Measurements from ENCODE around the gene FBXO11.

DNA sequence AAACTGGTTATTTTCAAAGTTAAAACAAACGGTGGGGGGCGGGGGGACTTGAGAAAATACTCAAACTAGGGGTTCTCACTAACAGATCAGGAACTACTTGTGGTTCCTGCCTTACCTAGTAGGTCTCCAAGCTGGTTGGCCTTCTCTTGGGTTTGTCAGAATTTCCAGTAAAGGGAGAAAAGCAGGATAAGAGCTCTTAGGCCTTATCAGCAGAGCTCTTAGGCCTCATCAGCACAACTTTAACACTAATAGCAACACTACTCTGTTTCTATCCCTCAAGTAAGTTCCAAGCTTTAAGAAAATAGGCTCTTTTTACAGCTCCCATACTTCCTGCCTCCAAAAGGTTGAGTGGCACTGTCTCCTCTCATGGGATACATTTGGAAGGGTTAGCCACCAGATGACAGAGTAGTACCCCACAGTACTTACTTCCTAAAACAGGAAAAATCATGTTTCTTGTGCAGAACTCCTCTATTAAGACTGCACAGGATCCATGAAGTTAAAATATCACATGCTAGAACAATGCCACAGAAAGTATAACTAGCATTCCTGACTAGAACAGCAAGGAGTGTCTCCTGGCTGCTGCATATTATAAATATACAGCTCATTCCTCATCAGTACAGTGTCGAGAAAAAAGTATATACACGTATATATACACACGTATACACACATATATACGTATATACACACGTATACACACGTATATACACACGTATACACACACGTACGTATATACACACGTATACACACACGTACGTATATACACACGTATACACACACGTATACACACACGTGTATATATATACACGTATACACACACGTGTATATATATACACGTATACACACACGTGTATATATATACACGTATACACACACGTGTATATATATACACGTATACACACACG is 6.1 kb downstream of the FBXO11 start:
- no peak for TF ChIP-seq CTCF (IDR thresholded peaks at IDR 0.05; ENCODE audit: low read depth, low read length, missing input control)
- TF ChIP-seq SP1 (IDR thresholded peaks at IDR 0.05): no peak
- TF ChIP-seq REST (IDR thresholded peaks at IDR 0.05): no peak
- no peak for TF ChIP-seq YY1 (IDR thresholded peaks at IDR 0.05)
- TF ChIP-seq, protein P1, sequence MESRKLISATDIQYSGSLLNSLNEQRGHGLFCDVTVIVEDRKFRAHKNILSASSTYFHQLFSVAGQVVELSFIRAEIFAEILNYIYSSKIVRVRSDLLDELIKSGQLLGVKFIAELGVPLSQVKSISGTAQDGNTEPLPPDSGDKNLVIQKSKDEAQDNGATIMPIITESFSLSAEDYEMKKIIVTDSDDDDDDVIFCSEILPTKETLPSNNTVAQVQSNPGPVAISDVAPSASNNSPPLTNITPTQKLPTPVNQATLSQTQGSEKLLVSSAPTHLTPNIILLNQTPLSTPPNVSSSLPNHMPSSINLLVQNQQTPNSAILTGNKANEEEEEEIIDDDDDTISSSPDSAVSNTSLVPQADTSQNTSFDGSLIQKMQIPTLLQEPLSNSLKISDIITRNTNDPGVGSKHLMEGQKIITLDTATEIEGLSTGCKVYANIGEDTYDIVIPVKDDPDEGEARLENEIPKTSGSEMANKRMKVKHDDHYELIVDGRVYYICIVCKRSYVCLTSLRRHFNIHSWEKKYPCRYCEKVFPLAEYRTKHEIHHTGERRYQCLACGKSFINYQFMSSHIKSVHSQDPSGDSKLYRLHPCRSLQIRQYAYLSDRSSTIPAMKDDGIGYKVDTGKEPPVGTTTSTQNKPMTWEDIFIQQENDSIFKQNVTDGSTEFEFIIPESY (IDR thresholded peaks at IDR 0.05): no peak
- TF ChIP-seq MAX (IDR thresholded peaks at IDR 0.05): no peak
- no peak for TF ChIP-seq TAF1 (conservative IDR thresholded peaks at IDR 0.05)
- no peak for TF ChIP-seq JUND (IDR thresholded peaks at IDR 0.05)

Data from liver (tissue), 3 donors.